CD4-positive, alpha-beta T cell (primary cell): ENCODE measurements around the gene ICA1. TPM values are rescaled to one million over a fixed set of nuclear protein-coding genes. Genes with fewer than 3 reads are reported as not detected.

ENCODE experiments used
- ATAC-seq: fragments of 200-7000 bp; cut with Tn5 transposase; one replicate; pipeline ENCODE4 v1.10.0; 2022; ENCODE audit warnings: mild to moderate bottlenecking; ENCODE audit not compliant: poor library complexity
- CTCF ChIA-PET: fragments of 350-600 bp; sonication (Branson Sonifier 250); formaldehyde crosslinking; loops from one replicate; lab custom pipeline; 2021; ENCODE audit warnings: antibody characterized with exemption, inconsistent platforms; lab: Charles Lee
- POLR2A ChIA-PET: fragments of 350-600 bp; sonication (Branson Sonifier 250); formaldehyde crosslinking; loops from one replicate; lab custom pipeline; 2021; ENCODE audit warnings: antibody characterized with exemption, inconsistent platforms; lab: Charles Lee
- DNase-seq, 14 experiments: peaks; one replicate each; pipeline ENCODE4 v3.0.0-alpha.2; 2013 to 2020; ENCODE audit warnings: mixed read lengths in 2 of 14
- H3K27ac ChIP-seq, 2 donors: one replicate each; pipeline versions ENCODE4 v1.5.1 to v1.7.0; 2013; ENCODE audit warnings: low read length in 2 of 2, low read depth in 1 of 2, mild to moderate bottlenecking in 1 of 2
- H3K27me3 ChIP-seq, 2 experiments: 1 replicate in 1 of 2; 2 replicates in 1 of 2; pipeline versions ENCODE4 v1.6.1 to v1.7.0; 2013; ENCODE audit warnings: low read length in 2 of 2, control low read depth in 1 of 2, mild to moderate bottlenecking in 1 of 2, moderate library complexity in 1 of 2; ENCODE audit not compliant: insufficient read depth in 2 of 2, control insufficient read depth in 1 of 2
- H3K36me3 ChIP-seq: one replicate; pipeline ENCODE4 v1.6.1; 2013; ENCODE audit warnings: low read length, control low read depth; ENCODE audit not compliant: insufficient read depth
- H3K4me1 ChIP-seq: one replicate; pipeline ENCODE4 v1.6.1; 2013; ENCODE audit warnings: low read length, control low read depth; ENCODE audit not compliant: insufficient read depth
- H3K4me3 ChIP-seq: one replicate; pipeline ENCODE4 v1.5.1; 2013; ENCODE audit warnings: mild to moderate bottlenecking, low read length, moderate library complexity
- H3K9me3 ChIP-seq, 2 experiments: 1 replicate in 1 of 2; 2 replicates in 1 of 2; pipeline versions ENCODE4 v1.6.1 to v1.7.0; 2013; ENCODE audit warnings: low read length in 2 of 2, mild to moderate bottlenecking in 2 of 2, control low read depth in 1 of 2, moderate library complexity in 1 of 2; ENCODE audit not compliant: control insufficient read depth in 1 of 2, insufficient read depth in 1 of 2
- H3K27ac Mint-ChIP-seq: one replicate; pipeline ENCODE4 v1.8.0; 2020; ENCODE audit warnings: mixed read lengths
- H3K27me3 Mint-ChIP-seq: one replicate; pipeline ENCODE4 v1.8.0; 2021; ENCODE audit warnings: mixed read lengths
- H3K36me3 Mint-ChIP-seq: one replicate; pipeline ENCODE4 v1.8.0; 2021; ENCODE audit warnings: low read depth, mixed read lengths
- H3K4me1 Mint-ChIP-seq: one replicate; pipeline ENCODE4 v1.8.0; 2021; ENCODE audit warnings: low read depth, mixed read lengths
- H3K4me3 Mint-ChIP-seq: one replicate; pipeline ENCODE4 v1.8.0; 2020; ENCODE audit warnings: mild to moderate bottlenecking, mixed read lengths
- H3K9me3 Mint-ChIP-seq: one replicate; pipeline ENCODE4 v1.8.0; 2020; ENCODE audit warnings: mixed read lengths
- intact Hi-C, 2 experiments: fragments of 100-400 bp; cut with DNase I in 1 of 2; cut with micrococcal nuclease in 1 of 2; formaldehyde crosslinking; loops; one replicate each; pipeline versions ENCODE4 v1.15.1 to v1.9.0; 2023 to 2025; cut with DNase I, micrococcal nuclease
- total RNA-seq, 174 experiments: library from RNA in 2 of 174; stranded (reverse) in 2 of 174; gene quantifications; one replicate each; pipeline ENCODE4 v1.2.3 and lab custom pipeline; 2021 to 2026
- TF ChIP-seq, protein P1 (sequence below): fragments of 200-600 bp; IDR thresholded peaks from one replicate; pipeline ENCODE4 v1.8.0; 2022; ENCODE audit warnings: antibody characterized with exemption, mild to moderate bottlenecking

ICA1 gene
- total RNA-seq, 2 experiments from 2014 or later = 0.95 to 1.7 TPM

DNA sequence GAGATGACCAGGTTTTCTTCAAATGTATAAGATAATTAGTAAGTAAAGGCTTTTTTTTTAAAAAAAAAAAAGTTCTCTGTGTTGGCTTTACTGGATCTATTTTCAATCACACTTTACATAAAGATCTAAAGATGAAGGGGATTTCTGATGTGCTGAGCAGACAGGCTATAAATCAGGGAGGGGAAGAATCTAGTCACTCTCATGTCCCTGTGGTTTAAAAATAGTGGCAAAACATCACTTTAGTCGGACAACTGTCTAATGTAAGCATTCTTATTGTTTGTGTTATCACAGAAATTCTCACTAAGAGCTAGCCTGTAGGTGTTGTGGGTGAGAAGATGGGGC is 132.7 kb downstream of the ICA1 start:
- Histone ChIP-seq H3K4me1 (peaks cover 94% of the 10 kb centered on the region), H3K27me3 (no peaks in the 10 kb centered on the region), H3K9me3 (no peaks in the 10 kb centered on the region), H3K36me3 (no peaks in the 10 kb centered on the region), H3K27ac (no peak overlapping the region), H3K4me3 (no peak overlapping the region)
- H3K9me3 Mint-ChIP-seq = no peaks in the 10 kb centered on the region
- DNase-seq (peak in 2 of 14 experiments; percentile 65 to 74), ATAC-seq (no peak)
- ChIA-PET CTCF (no interaction called here), POLR2A (no interaction called here)
- TF ChIP-seq, protein P1, sequence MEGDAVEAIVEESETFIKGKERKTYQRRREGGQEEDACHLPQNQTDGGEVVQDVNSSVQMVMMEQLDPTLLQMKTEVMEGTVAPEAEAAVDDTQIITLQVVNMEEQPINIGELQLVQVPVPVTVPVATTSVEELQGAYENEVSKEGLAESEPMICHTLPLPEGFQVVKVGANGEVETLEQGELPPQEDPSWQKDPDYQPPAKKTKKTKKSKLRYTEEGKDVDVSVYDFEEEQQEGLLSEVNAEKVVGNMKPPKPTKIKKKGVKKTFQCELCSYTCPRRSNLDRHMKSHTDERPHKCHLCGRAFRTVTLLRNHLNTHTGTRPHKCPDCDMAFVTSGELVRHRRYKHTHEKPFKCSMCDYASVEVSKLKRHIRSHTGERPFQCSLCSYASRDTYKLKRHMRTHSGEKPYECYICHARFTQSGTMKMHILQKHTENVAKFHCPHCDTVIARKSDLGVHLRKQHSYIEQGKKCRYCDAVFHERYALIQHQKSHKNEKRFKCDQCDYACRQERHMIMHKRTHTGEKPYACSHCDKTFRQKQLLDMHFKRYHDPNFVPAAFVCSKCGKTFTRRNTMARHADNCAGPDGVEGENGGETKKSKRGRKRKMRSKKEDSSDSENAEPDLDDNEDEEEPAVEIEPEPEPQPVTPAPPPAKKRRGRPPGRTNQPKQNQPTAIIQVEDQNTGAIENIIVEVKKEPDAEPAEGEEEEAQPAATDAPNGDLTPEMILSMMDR = no peak
- intact Hi-C loops = loop anchor here in 1 of 2 experiments (5.0 to 10.0 kb wide), 2 partner anchors 84 to 947 kb away; partner anchors contain the start of gene C1GALT1
- peak overlapping the region; percentile 96 for H3K27ac Mint-ChIP-seq
- H3K4me3 Mint-ChIP-seq = peak overlapping the region; percentile 40
- no peaks in the 10 kb centered on the region for H3K27me3 Mint-ChIP-seq
- H3K36me3 Mint-ChIP-seq = no peaks in the 10 kb centered on the region
- H3K4me1 Mint-ChIP-seq = peaks cover 91% of the 10 kb centered on the region

DNA sequence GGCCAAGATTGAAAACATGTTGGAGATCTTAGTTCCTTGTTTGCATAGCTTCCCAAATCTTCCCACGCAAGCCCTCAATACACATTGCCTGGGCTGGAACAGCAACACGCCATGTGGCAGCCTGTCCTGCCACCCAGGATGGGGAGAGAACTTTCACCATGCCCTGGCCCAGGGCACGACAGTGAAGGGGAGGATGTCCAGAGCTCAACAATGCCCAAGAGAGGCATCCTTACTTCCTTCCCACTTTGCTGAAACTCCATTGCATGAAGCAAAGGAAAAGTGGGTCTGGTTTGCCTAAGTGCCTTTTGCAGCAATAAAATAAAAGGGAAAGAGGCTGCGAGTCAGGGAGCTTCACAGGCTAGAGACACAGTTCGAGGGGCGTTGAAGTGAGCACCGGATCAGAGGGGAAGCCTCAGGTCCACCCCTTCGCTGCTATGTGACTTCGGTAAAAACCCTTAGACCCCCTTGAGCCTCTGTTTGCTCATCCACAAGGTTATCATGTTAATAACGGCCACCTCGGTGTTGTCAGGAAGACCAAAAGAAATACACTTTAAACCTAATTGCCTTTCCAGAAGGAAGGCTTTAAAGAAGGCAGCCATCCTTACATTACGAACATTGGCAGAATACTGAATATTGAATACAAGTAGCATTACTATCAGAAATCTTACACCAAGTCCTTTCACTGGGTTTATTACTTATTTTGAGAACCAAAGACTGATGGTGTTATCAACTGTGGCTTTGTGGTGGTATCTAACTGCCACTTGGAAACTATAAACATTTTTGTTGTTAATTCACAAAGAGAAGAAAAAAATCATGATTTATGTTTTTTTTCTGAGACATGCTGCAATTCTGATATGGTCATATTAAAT is 133.3 kb downstream of the ICA1 start:
- peak overlapping the region; percentile 96 for H3K27ac Mint-ChIP-seq
- POLR2A ChIA-PET = interaction anchor here (0.8 kb wide), 1 partner anchor 15 kb away, joined by 3 read pairs; no protein-coding TSS in a partner anchor
- H3K27ac ChIP-seq = peak overlapping the region; percentile 19 to 55

DNA sequence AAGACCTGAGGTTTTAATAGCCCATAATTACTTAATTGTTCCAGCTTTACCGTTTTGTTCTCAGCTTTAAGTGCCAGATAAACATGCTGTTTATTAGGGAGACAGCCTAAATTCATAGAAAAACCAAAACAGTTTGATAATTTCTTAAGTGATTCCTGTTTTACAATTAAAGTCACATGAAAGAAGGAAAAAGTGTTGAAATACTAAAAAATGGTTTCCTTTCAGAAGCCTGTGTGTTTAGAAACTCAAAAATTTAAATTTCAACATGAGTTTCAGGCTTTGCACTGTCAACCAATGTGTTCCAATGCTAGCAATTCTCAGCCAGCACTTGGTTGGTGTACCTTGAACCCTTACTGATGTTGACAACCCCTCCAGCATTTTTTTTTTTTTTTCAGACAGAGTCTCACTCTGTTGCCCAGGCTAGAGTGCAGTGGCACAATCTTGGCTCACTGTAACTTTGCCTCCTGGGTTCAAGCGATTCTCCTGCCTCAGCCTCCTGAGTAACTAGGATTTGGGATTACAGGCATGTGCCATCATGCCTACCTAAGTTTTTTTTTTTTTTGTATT is 135.3 kb downstream of the ICA1 start:
- Mint-ChIP-seq H3K27ac (peak overlapping the region; percentile 96), H3K4me1 (peaks cover 83% of the 10 kb centered on the region), H3K9me3 (no peaks in the 10 kb centered on the region), H3K27me3 (no peaks in the 10 kb centered on the region), H3K4me3 (peak overlapping the region; percentile 22), H3K36me3 (no peaks in the 10 kb centered on the region)
- ATAC-seq = no peak
- POLR2A ChIA-PET = interaction anchor here (0.7 to 2.7 kb wide), 16 partner anchors 8 to 956 kb away, joined by 3 to 36 read pairs (median 6); partner anchors contain the start of genes GLCCI1 and UMAD1
- intact Hi-C loops = loop anchor here in 1 of 2 experiments (1.0 to 10.0 kb wide), 6 partner anchors 8 to 944 kb away; partner anchors contain the start of gene C1GALT1
- Histone ChIP-seq H3K4me3 (no peak overlapping the region), H3K27me3 (no peaks in the 10 kb centered on the region), H3K9me3 (no peaks in the 10 kb centered on the region), H3K27ac (peak overlapping the region; percentile 26 to 74), H3K36me3 (no peaks in the 10 kb centered on the region), H3K4me1 (peaks cover 87% of the 10 kb centered on the region)
- CTCF ChIA-PET = interaction anchor here (0.8 to 3.2 kb wide), 4 partner anchors 8 to 459 kb away, joined by 3 to 14 read pairs (median 4); no protein-coding TSS in a partner anchor
- TF ChIP-seq, protein P1 = no peak
- no peak for DNase-seq

More for the DNA sequence above, 133.3 kb downstream of the ICA1 start:
- Histone ChIP-seq H3K27me3 (no peaks in the 10 kb centered on the region), H3K4me3 (no peak overlapping the region), H3K9me3 (no peaks in the 10 kb centered on the region), H3K36me3 (no peaks in the 10 kb centered on the region), H3K4me1 (peaks cover 94% of the 10 kb centered on the region)
- CTCF ChIA-PET = no interaction called here
- intact Hi-C loops = loop anchor here in 1 of 2 experiments (5.0 to 10.0 kb wide), 2 partner anchors 84 to 946 kb away; partner anchors contain the start of gene C1GALT1
- no peaks in the 10 kb centered on the region for H3K27me3 Mint-ChIP-seq
- peak overlapping the region; percentile 17 for H3K4me3 Mint-ChIP-seq
- peaks cover 87% of the 10 kb centered on the region for H3K4me1 Mint-ChIP-seq
- TF ChIP-seq, protein P1 = no peak
- no peaks in the 10 kb centered on the region for H3K9me3 Mint-ChIP-seq
- no peaks in the 10 kb centered on the region for H3K36me3 Mint-ChIP-seq
- no peak for ATAC-seq
- peak in 2 of 14 experiments; percentile 54 to 55 for DNase-seq
